Measurements from ENCODE around the gene SDHC.

DNA sequence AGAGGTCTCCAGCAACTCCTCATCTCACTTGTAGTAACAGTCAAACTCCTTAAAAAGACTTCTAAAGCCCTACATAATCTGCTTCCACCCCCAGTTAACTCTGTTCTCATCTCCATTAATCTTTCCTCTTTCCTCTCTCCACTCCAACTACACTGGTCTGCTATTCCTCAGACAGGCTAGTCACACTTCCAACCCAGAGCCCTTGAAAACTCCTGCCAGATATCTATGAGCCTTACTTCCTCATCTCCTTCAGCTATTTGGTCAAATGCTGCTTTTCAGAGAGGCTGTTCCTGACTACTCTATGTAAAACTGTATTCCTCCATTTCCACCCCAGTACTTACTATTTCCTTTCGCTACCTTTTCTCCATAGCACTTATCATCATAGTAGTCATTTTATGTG, 31.2 kb upstream of the SDHC start:
- TF ChIP-seq EZH2 (IDR thresholded peaks at IDR 0.05), result no peak
- no peak for TF ChIP-seq POLR2AphosphoS5 (IDR thresholded peaks at IDR 0.05; ENCODE audit: borderline replicate concordance, low read depth, low read length)
- TF ChIP-seq FOXP2 (optimal IDR thresholded peaks at IDR 0.05; ENCODE audit: control extremely low read depth, extremely low read length, insufficient read depth), result no peak
